OCI-LY3 (cell line): Measurements from ENCODE around the gene CACNA1F.

Experiments used
- EZH2phosphoT487 ChIP-seq: fragments of 200-600 bp; shearing (Covaris generic); IDR thresholded peaks from 2 replicates; pipeline ENCODE4 v1.6.1; 2018; ENCODE audit warnings: antibody characterized with exemption, mixed run types, low read depth
- TF ChIP-seq, protein P1 (sequence below): fragments of 200-600, 300-600 bp; sonication (generic); IDR thresholded peaks from 2 replicates; pipeline ENCODE4 v1.5.1; 2014; ENCODE audit warnings: antibody characterized with exemption, low read length, low read depth

DNA sequence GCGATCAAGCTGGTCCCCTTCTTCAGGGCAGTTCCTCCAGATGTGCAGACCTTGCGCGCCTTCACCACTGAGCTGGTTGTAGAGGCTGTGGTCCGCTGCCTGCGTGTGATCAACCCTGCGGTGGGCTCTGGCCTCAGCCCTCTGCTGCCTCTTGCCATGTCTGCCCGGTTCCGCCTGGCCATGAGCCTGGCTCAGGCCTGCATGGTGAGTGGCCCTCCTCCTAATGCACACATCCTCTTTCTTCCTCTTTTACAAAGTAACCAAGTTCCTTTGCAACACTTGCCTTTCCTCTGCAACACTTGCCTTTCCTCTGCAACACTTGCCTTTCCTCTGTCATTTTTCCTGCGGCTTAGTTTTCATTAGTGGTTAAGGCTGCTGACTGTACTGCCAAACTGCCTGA is 3.9 kb upstream of the CACNA1F start:
- TF ChIP-seq, protein P1, sequence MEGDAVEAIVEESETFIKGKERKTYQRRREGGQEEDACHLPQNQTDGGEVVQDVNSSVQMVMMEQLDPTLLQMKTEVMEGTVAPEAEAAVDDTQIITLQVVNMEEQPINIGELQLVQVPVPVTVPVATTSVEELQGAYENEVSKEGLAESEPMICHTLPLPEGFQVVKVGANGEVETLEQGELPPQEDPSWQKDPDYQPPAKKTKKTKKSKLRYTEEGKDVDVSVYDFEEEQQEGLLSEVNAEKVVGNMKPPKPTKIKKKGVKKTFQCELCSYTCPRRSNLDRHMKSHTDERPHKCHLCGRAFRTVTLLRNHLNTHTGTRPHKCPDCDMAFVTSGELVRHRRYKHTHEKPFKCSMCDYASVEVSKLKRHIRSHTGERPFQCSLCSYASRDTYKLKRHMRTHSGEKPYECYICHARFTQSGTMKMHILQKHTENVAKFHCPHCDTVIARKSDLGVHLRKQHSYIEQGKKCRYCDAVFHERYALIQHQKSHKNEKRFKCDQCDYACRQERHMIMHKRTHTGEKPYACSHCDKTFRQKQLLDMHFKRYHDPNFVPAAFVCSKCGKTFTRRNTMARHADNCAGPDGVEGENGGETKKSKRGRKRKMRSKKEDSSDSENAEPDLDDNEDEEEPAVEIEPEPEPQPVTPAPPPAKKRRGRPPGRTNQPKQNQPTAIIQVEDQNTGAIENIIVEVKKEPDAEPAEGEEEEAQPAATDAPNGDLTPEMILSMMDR, result no peak
- no peak for TF ChIP-seq EZH2phosphoT487
